ENCODE data around the gene TNFRSF1B.

The TNFRSF1B gene

DNA sequence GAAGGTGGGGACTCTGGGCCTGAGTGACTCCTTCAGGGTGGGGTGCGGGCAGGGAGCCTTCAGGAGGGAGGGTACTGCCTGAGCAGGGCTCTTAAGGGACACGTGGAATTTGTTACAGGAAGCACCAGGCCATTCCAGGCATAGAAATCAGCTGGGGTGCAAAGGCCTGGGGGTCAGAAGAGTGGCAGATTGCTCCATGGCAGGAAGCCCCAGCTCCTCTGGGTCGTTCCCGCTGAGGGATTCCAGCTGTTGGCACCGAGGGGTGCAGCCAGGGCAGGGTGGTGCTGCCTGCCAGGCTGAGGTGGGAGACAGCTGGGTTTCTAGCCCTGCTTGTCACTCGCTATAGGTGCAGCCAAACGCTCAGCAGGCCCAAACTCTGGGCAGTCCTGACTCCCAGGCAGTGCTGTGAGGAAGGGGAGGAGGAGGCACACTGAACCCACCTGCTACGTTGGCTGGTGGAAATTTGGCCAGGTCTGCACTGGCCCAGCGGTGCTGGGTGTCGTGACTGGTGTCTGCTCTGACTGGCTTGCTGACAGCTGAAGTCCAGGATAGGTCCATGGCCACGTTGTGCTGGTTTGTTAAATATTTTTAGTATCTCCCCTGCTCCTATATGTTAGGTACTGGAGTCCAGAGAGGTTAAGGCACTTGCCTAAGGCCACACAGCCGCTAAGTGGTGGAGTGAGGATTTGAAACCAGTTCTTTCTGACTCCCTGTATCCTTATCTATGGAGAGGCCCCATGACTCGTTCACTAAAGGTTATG, 19.3 kb downstream of the TNFRSF1B start:
- Histone ChIP-seq H3K36me3 (peaks cover 64% of the 10 kb centered on the region), H3K27ac (peak overlapping the region; percentile 97), H3K27me3 (no peaks in the 10 kb centered on the region), H3K9me3 (no peaks in the 10 kb centered on the region), H3K4me3 (ENCODE audit: low read depth in 1 of 2, low read length in 1 of 2) (peak overlapping the region; percentile 67 to 88), H3K4me1 (ENCODE audit: control insufficient read depth in 1 of 2, insufficient read depth in 1 of 2, low read depth in 1 of 2, low read length in 1 of 2) (peaks cover 82 to 86% of the 10 kb centered on the region in 2 experiments)
- TF ChIP-seq, protein P1, sequence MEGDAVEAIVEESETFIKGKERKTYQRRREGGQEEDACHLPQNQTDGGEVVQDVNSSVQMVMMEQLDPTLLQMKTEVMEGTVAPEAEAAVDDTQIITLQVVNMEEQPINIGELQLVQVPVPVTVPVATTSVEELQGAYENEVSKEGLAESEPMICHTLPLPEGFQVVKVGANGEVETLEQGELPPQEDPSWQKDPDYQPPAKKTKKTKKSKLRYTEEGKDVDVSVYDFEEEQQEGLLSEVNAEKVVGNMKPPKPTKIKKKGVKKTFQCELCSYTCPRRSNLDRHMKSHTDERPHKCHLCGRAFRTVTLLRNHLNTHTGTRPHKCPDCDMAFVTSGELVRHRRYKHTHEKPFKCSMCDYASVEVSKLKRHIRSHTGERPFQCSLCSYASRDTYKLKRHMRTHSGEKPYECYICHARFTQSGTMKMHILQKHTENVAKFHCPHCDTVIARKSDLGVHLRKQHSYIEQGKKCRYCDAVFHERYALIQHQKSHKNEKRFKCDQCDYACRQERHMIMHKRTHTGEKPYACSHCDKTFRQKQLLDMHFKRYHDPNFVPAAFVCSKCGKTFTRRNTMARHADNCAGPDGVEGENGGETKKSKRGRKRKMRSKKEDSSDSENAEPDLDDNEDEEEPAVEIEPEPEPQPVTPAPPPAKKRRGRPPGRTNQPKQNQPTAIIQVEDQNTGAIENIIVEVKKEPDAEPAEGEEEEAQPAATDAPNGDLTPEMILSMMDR (IDR thresholded peaks at IDR 0.05): no peak

- Histone ChIP-seq H3K9me3 (no peaks in the 10 kb centered on the region), H3K4me3 (ENCODE audit: low read depth in 1 of 2, low read length in 1 of 2) (peak overlapping the region; percentile 67 to 88), H3K4me1 (ENCODE audit: control insufficient read depth in 1 of 2, insufficient read depth in 1 of 2, low read depth in 1 of 2, low read length in 1 of 2) (peaks cover 77 to 80% of the 10 kb centered on the region in 2 experiments), H3K27ac (peak overlapping the region; percentile 97), H3K27me3 (no peaks in the 10 kb centered on the region), H3K36me3 (peaks cover 64% of the 10 kb centered on the region)
- TF ChIP-seq, protein P1 (IDR thresholded peaks at IDR 0.05): no peak
Measured at GRCh38 chr1:12186679-12186985, 19.8 kb downstream of the TNFRSF1B start.

DNA sequence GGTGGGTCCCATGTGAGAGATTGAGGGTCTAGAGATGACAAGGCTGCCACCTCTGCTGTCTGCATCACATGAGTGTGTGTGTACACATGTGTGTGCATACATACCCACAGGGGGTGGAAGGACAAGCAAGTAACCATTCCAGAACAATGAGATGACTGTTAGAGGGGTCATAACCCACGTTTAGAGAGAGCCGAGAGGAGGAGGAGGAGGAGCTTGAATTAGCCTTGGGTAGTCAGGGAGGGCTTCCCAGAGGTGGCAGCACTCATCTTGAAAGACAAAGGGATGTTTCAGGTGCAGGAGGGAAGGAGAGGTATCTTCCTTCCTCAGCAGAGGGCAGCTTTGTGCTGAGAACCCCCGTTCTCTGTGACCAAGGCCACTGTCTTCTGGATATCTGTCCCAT, 21.3 kb downstream of the TNFRSF1B start:
- Histone ChIP-seq H3K27ac (peak overlapping the region; percentile 97), H3K36me3 (peaks cover 68% of the 10 kb centered on the region), H3K27me3 (no peaks in the 10 kb centered on the region), H3K4me1 (ENCODE audit: control insufficient read depth in 1 of 2, insufficient read depth in 1 of 2, low read depth in 1 of 2, low read length in 1 of 2) (peaks cover 67 to 74% of the 10 kb centered on the region in 2 experiments), H3K4me3 (ENCODE audit: low read depth in 1 of 2, low read length in 1 of 2) (no peak overlapping the region), H3K9me3 (no peaks in the 10 kb centered on the region)
- TF ChIP-seq, protein P1 (IDR thresholded peaks at IDR 0.05): no peak

- peak overlapping the region; percentile 97 for H3K27ac ChIP-seq
- no peaks in the 10 kb centered on the region for H3K27me3 ChIP-seq
- peaks cover 67 to 74% of the 10 kb centered on the region in 2 experiments for H3K4me1 ChIP-seq (ENCODE audit: control insufficient read depth in 1 of 2, insufficient read depth in 1 of 2, low read depth in 1 of 2, low read length in 1 of 2)
- H3K4me3 ChIP-seq (ENCODE audit: low read depth in 1 of 2, low read length in 1 of 2): no peak overlapping the region
- H3K36me3 ChIP-seq: peaks cover 75% of the 10 kb centered on the region
- no peaks in the 10 kb centered on the region for H3K9me3 ChIP-seq
- TF ChIP-seq, protein P1 (IDR thresholded peaks at IDR 0.05): no peak
Measured at GRCh38 chr1:12188657-12189327, 22.0 kb downstream of the TNFRSF1B start.

DNA sequence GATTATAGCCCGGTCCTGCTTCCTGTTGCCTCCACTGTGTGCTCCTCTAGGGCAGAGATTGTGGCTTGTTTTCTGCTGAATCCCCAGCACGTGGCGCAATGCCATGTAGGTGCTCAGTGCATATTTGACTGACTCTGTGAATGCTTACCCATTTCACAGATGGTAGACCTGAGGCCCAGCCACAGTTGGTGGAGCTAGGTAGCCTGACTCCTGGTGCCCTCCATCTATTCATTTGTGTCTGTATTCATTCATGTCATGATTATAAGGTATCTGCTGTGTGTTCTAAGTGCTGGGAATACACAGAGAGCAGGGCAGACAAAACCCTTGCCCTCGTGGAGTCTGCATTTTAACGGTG, 22.5 kb downstream of the TNFRSF1B start:
- H3K27ac ChIP-seq: peak overlapping the region; percentile 97
- no peaks in the 10 kb centered on the region for H3K27me3 ChIP-seq
- peaks cover 67 to 74% of the 10 kb centered on the region in 2 experiments for H3K4me1 ChIP-seq (ENCODE audit: control insufficient read depth in 1 of 2, insufficient read depth in 1 of 2, low read depth in 1 of 2, low read length in 1 of 2)
- TF ChIP-seq, protein P1 (IDR thresholded peaks at IDR 0.05): no peak
- H3K4me3 ChIP-seq (ENCODE audit: low read depth in 1 of 2, low read length in 1 of 2): no peak overlapping the region
- H3K36me3 ChIP-seq: peaks cover 80% of the 10 kb centered on the region
- no peaks in the 10 kb centered on the region for H3K9me3 ChIP-seq

Measured in neutrophil (primary cell).